HepG2 (cell line): ENCODE measurements around the gene RAC3. TPM values are rescaled to one million over a fixed set of nuclear protein-coding genes. Genes with fewer than 3 reads are reported as not detected.

Source experiments
- AKAP8 ChIP-seq: sonication (generic); formaldehyde crosslinking; IDR thresholded peaks from 2 replicates; pipeline ENCODE4 v1.5.1; 2020; ENCODE audit warnings: mild to moderate bottlenecking, missing genetic modification reagents
- CCAR2 ChIP-seq: fragments of 200-400 bp; formaldehyde crosslinking; optimal IDR thresholded peaks from 2 replicates; pipeline ENCODE3; 2018; ENCODE audit warnings: low read depth, mild to moderate bottlenecking, low read length, moderate library complexity
- KAT2B ChIP-seq: fragments of 150-350 bp; IDR thresholded peaks from 2 replicates; pipeline ENCODE4 v1.6.1; 2014; ENCODE audit warnings: low read depth, low read length, borderline replicate concordance
- KDM4B ChIP-seq: sonication (generic); formaldehyde crosslinking; IDR thresholded peaks from 2 replicates; pipeline ENCODE4 v1.4.0; 2020; ENCODE audit warnings: missing genetic modification reagents
- MAZ ChIP-seq, 2 experiments: sonication (generic) in 1 of 2; formaldehyde crosslinking in 1 of 2; IDR thresholded peaks; 2 replicates each; pipeline versions ENCODE4 v1.5.0 to v1.6.1; 2012 to 2020; ENCODE audit warnings: low read depth in 2 of 2, mild to moderate bottlenecking in 2 of 2, borderline replicate concordance in 1 of 2, improper control_type of control experiment in 1 of 2, low read length in 1 of 2, missing genetic modification reagents in 1 of 2, moderate library complexity in 1 of 2
- MEIS2 ChIP-seq: sonication (generic); formaldehyde crosslinking; IDR thresholded peaks from 2 replicates; pipeline ENCODE4 v1.9.0; 2021; ENCODE audit warnings: mild to moderate bottlenecking, missing genetic modification reagents
- MLXIP ChIP-seq: sonication (generic); formaldehyde crosslinking; IDR thresholded peaks from 2 replicates; pipeline ENCODE4 v1.9.0; 2021; ENCODE audit warnings: missing genetic modification reagents, borderline replicate concordance
- POGK ChIP-seq: sonication (generic); formaldehyde crosslinking; conservative IDR thresholded peaks from 2 replicates; pipeline ENCODE4 v1.8.0; 2022; ENCODE audit warnings: mild to moderate bottlenecking, moderate library complexity, missing genetic modification reagents
- POGZ ChIP-seq: sonication (generic); formaldehyde crosslinking; IDR thresholded peaks from 2 replicates; pipeline ENCODE4 v1.4.0; 2020; ENCODE audit warnings: mild to moderate bottlenecking, missing genetic modification reagents
- YEATS2 ChIP-seq: sonication (generic); formaldehyde crosslinking; IDR thresholded peaks from 2 replicates; pipeline ENCODE4 v1.4.0; 2020; ENCODE audit warnings: missing genetic modification reagents, borderline replicate concordance
- ZBTB42 ChIP-seq: sonication (generic); formaldehyde crosslinking; IDR thresholded peaks from 2 replicates; pipeline ENCODE4 v1.5.0; 2020; ENCODE audit warnings: mild to moderate bottlenecking, missing genetic modification reagents
- ZBTB43 ChIP-seq: sonication (generic); formaldehyde crosslinking; conservative IDR thresholded peaks from 2 replicates; pipeline ENCODE4 v1.4.0; 2020; ENCODE audit warnings: missing genetic modification reagents
- ZKSCAN8 ChIP-seq: IDR thresholded peaks from 2 replicates; pipeline ENCODE4 v1.6.1; 2016; ENCODE audit warnings: borderline replicate concordance, missing genetic modification reagents, missing compliant biosample characterization
- ZMYM3 ChIP-seq: sonication (generic); formaldehyde crosslinking; IDR thresholded peaks from 2 replicates; pipeline ENCODE4 v1.5.1; 2020; ENCODE audit warnings: mild to moderate bottlenecking, missing genetic modification reagents
- ZNF160 ChIP-seq: sonication (generic); formaldehyde crosslinking; IDR thresholded peaks from 2 replicates; pipeline ENCODE4 v1.8.0; 2022; ENCODE audit warnings: mild to moderate bottlenecking, inconsistent platforms, missing genetic modification reagents
- ZNF430 ChIP-seq: sonication (generic); formaldehyde crosslinking; IDR thresholded peaks from 2 replicates; pipeline ENCODE4 v1.9.0; 2021; ENCODE audit warnings: mild to moderate bottlenecking, missing genetic modification reagents
- ZNF572 ChIP-seq: sonication (generic); formaldehyde crosslinking; IDR thresholded peaks from 2 replicates; pipeline ENCODE4 v1.5.1; 2020; ENCODE audit warnings: mild to moderate bottlenecking, missing genetic modification reagents
- ZNF652 ChIP-seq: IDR thresholded peaks from 2 replicates; pipeline ENCODE4 v1.6.1; 2016; ENCODE audit warnings: low read depth, borderline replicate concordance
- ZNF7 ChIP-seq: IDR thresholded peaks from 2 replicates; pipeline ENCODE4 v1.6.1; 2016; ENCODE audit warnings: missing biosample characterization, missing genetic modification reagents
- ZNF788 ChIP-seq: sonication (generic); formaldehyde crosslinking; IDR thresholded peaks from 2 replicates; pipeline ENCODE4 v1.5.0; 2020; ENCODE audit warnings: mild to moderate bottlenecking, missing genetic modification reagents, borderline replicate concordance
- polyA plus RNA-seq, 8 experiments: library from polyadenylated mRNA; depleted of rRNA in 3 of 8; stranded (reverse) in 7 of 8; unstranded in 1 of 8; fragments of >200 nt; fragmentation: Illumina TruSeq in 4 of 8; extraction: Trizol in 4 of 8; gene quantifications; 2 replicates each; pipeline versions ENCODE4 v1.2.1 to v1.2.3, GENCODE V29; 2011 to 2016; ENCODE audit warnings: low read depth in 4 of 8, missing spikeins in 1 of 8, mixed read lengths in 1 of 8; ENCODE audit not compliant: insufficient read depth in 1 of 8
- total RNA-seq, 5 experiments: library from RNA; depleted of rRNA; stranded (reverse); fragments of >200 nt; fragmentation: Illumina TruSeq; extraction: Trizol; gene quantifications; 2 replicates each; pipeline ENCODE4 v1.2.3, GENCODE V29; 2016; ENCODE audit warnings: low read depth in 1 of 5

The RAC3 gene
- total and polyA plus RNA-seq, 2 of the 13 experiments (the other 11 are each of a cell fraction or from before 2014, with no cell fraction given) = 10.5 to 21.3 TPM

- TF ChIP-seq ZNF572 (CRISPR knock-in tag) (0 out of 2 replicates have a peak, but pooled peaks have one; percentile 87), MLXIP (peak; percentile 98), AKAP8 (CRISPR knock-in tag) (peak; percentile 98), ZNF788 (CRISPR knock-in tag) (peak; percentile 93), CCAR2 (peak; percentile 31), MEIS2 (peak; percentile 98), MAZ (IDR thresholded peaks at IDR 0.05; ENCODE audit: borderline replicate concordance, low read depth, low read length) (peak; percentile 96), MAZ (CRISPR knock-in tag; IDR thresholded peaks at IDR 0.05; ENCODE audit: low read depth) (peak; percentile 95; the same call in 1 of the 2 replicates), ZNF652 (peak; percentile 8; the same call in 1 of the 2 replicates), YEATS2 (peak; percentile 77; the same call in 1 of the 2 replicates), ZNF7 (no peak), ZKSCAN8 (CRISPR knock-in tag) (peak; percentile 89), ZBTB42 (CRISPR knock-in tag) (peak; percentile 60; the same call in 1 of the 2 replicates), KAT2B (no peak), KDM4B (CRISPR knock-in tag) (peak; percentile 97), ZMYM3 (CRISPR knock-in tag) (peak; percentile 71), POGK (CRISPR knock-in tag) (peak; percentile 2; the same call in 1 of the 2 replicates), ZNF430 (CRISPR knock-in tag) (peak; percentile 89; the same call in 1 of the 2 replicates), ZNF160 (CRISPR knock-in tag) (peak; percentile 93), POGZ (CRISPR knock-in tag) (peak; percentile 78), ZBTB43 (CRISPR knock-in tag) (peak; percentile 85; the same call in 1 of the 2 replicates)
Measured at GRCh38 chr17:82000803-82001570, 30.5 kb upstream of the RAC3 start (continued).
